ENCODE data around the gene ABHD5. TPM values are rescaled to one million over a fixed set of nuclear protein-coding genes. Genes with fewer than 3 reads are reported as not detected.

ABHD5 gene
- total and polyA plus RNA-seq, 2 of the 13 experiments (the other 11 are each of a cell fraction or from before 2014, with no cell fraction given) = 4.5 to 13.3 TPM

- Histone ChIP-seq H3K4me3 (replicated peaks in 1 of 3; ENCODE audit: insufficient read depth in 1 of 3, low read depth in 2 of 3, low read length in 3 of 3) (no peak overlapping the region), H3K4me1 (ENCODE audit: insufficient read depth, low read length) (no peaks in the 10 kb centered on the region; the same call in 1 of the 2 replicates), H3K27me3 (ENCODE audit: control insufficient read depth in 1 of 2, insufficient read depth in 2 of 2, low read length in 2 of 2) (no peaks in the 10 kb centered on the region), H3K9me3 (ENCODE audit: low read length) (no peaks in the 10 kb centered on the region), H3K79me2 (ENCODE audit: insufficient read depth, low read length) (no peaks in the 10 kb centered on the region), H2AFZ (ENCODE audit: low read length) (no peak overlapping the region), H4K20me1 (ENCODE audit: insufficient read depth, low read length) (no peaks in the 10 kb centered on the region), H3K27ac (ENCODE audit: extremely low read length, insufficient read depth, low read length) (no peak overlapping the region), H3K36me3 (replicated peaks in 1 of 2; ENCODE audit: control insufficient read depth in 1 of 2, insufficient read depth in 2 of 2, low read length in 2 of 2) (no peaks in the 10 kb centered on the region), H3K9ac (ENCODE audit: insufficient read depth, low read depth, low read length) (no peak overlapping the region), H3K4me2 (ENCODE audit: low read depth, low read length) (no peak overlapping the region)
- FAIRE-seq = no peak
- POLR2A ChIA-PET = no interaction called here
- CTCF ChIA-PET (ENCODE audit: low intra/inter-chr PET ratio, low total read pairs) = no interaction called here
- in situ Hi-C loops (cut with HindIII; ENCODE audit: extremely low pct_ligation_motif_present, low pct_unique_long_range_greater_than_20kb) = no loop called here
- intact Hi-C loops (cut with micrococcal nuclease; ENCODE audit: unreplicated experiment) = no loop called here
- BruUV-seq (replicated peaks) = no TSS peak
- ATAC-seq = no peak
- no peak for DNase-seq (ENCODE audit: low spot score)
- no peak for TF ChIP-seq SP2 (CRISPR knock-in tag; IDR thresholded peaks at IDR 0.05)
- no peak for TF ChIP-seq ZNF777 (CRISPR knock-in tag; IDR thresholded peaks at IDR 0.05)
- 21% methylated on average over 3 of the region's 3 CpGs for WGBS (ENCODE audit: low lambda C conversion rate)
These were observed 5.8 kb upstream of the ABHD5 start for GRCh38 chr3:43684944-43685343.

GRCh38 chr3:43685921-43686320 is 4.8 kb upstream of the ABHD5 start:
- Histone ChIP-seq H3K36me3 (replicated peaks in 1 of 2; ENCODE audit: control insufficient read depth in 1 of 2, insufficient read depth in 2 of 2, low read length in 2 of 2) (no peaks in the 10 kb centered on the region), H3K27me3 (ENCODE audit: control insufficient read depth in 1 of 2, insufficient read depth in 2 of 2, low read length in 2 of 2) (no peaks in the 10 kb centered on the region), H3K4me2 (ENCODE audit: low read depth, low read length) (no peak overlapping the region), H4K20me1 (ENCODE audit: insufficient read depth, low read length) (no peaks in the 10 kb centered on the region), H3K9me3 (ENCODE audit: low read length) (no peaks in the 10 kb centered on the region), H3K79me2 (ENCODE audit: insufficient read depth, low read length) (no peaks in the 10 kb centered on the region), H3K4me1 (ENCODE audit: insufficient read depth, low read length) (peaks cover 7% of the 10 kb centered on the region), H3K9ac (ENCODE audit: insufficient read depth, low read depth, low read length) (no peak overlapping the region), H3K27ac (ENCODE audit: extremely low read length, insufficient read depth, low read length) (no peak overlapping the region), H2AFZ (ENCODE audit: low read length) (no peak overlapping the region), H3K4me3 (replicated peaks in 1 of 3; ENCODE audit: insufficient read depth in 1 of 3, low read depth in 2 of 3, low read length in 3 of 3) (no peak overlapping the region)
- ATAC-seq = no peak
- in situ Hi-C loops (cut with HindIII; ENCODE audit: extremely low pct_ligation_motif_present, low pct_unique_long_range_greater_than_20kb) (no loop called here), intact Hi-C loops (cut with micrococcal nuclease; ENCODE audit: unreplicated experiment) (no loop called here)
- no peak for DNase-seq (ENCODE audit: low spot score)
- FAIRE-seq = no peak
- BruUV-seq (replicated peaks) = no TSS peak
- WGBS (ENCODE audit: low lambda C conversion rate) = 34% methylated on average over 4 of the region's 4 CpGs
- POLR2A ChIA-PET = no interaction called here
- CTCF ChIA-PET (ENCODE audit: low intra/inter-chr PET ratio, low total read pairs) = no interaction called here
- TF ChIP-seq CREBL2 (CRISPR knock-in tag; IDR thresholded peaks at IDR 0.05; ENCODE audit: borderline replicate concordance) (no peak), PAXIP1 (CRISPR knock-in tag; conservative IDR thresholded peaks at IDR 0.05) (no peak), BRF2 (CRISPR knock-in tag; IDR thresholded peaks at IDR 0.05) (no peak), HNF4G (IDR thresholded peaks at IDR 0.05; ENCODE audit: borderline replicate concordance, low read depth, low read length) (no peak), HNF4G (CRISPR knock-in tag; IDR thresholded peaks at IDR 0.05; ENCODE audit: borderline replicate concordance, low read depth) (no peak), SIN3A (IDR thresholded peaks at IDR 0.05; ENCODE audit: borderline replicate concordance, low read depth, low read length) (no peak), SMYD3 (CRISPR knock-in tag; IDR thresholded peaks at IDR 0.05) (no peak), THYN1 (CRISPR knock-in tag; IDR thresholded peaks at IDR 0.05; ENCODE audit: borderline replicate concordance, low read depth) (no peak), REXO4 (CRISPR knock-in tag; IDR thresholded peaks at IDR 0.05; ENCODE audit: borderline replicate concordance) (no peak), RFXANK (CRISPR knock-in tag; IDR thresholded peaks at IDR 0.05) (no peak), ZFP82 (CRISPR knock-in tag; IDR thresholded peaks at IDR 0.05; ENCODE audit: borderline replicate concordance) (no peak), ZNF253 (CRISPR knock-in tag; IDR thresholded peaks at IDR 0.05; ENCODE audit: borderline replicate concordance) (no peak)

Measured in HepG2 (cell line).